Measurements from ENCODE around the gene LRRC2. TPM values are rescaled to one million over a fixed set of nuclear protein-coding genes. Genes with fewer than 3 reads are reported as not detected.

LRRC2 gene
- total RNA-seq, 1 donor from 2014 or later, result 110 TPM

GRCh38 chr3:46490338-46491084 is 75.6 kb downstream of the LRRC2 start:
- ATAC-seq (peak; percentile 74), DNase-seq (ENCODE audit: missing footprints) (no peak)
- intact Hi-C loops (cut with DNase I), result loop anchor here (2.0 kb wide), 1 partner anchor 74 kb away; no protein-coding TSS in a partner anchor

DNA sequence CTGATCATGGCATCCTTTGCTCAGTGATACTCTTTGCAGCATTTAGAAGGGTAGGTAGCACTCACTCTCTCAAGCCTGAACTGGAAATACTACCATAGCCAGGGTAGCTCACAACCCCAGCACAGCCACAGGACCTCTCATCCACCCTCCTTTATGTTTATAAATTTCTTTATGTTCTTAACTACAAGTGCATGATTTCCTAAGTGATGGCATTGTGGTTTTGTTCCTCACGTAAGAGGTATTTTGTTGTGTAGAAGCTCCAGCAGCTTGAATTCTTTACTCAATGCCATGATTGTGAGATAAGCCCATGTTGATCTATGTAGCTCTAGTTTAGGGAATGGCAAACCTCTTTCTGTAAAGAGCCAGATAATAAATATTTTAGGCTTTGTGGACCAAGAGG is 76.2 kb downstream of the LRRC2 start:
- intact Hi-C loops (cut with DNase I), result loop anchor here (2.0 to 5.0 kb wide), 3 partner anchors 67 to 139 kb away; no protein-coding TSS in a partner anchor
- ATAC-seq (no peak), DNase-seq (ENCODE audit: missing footprints) (no peak)

DNA sequence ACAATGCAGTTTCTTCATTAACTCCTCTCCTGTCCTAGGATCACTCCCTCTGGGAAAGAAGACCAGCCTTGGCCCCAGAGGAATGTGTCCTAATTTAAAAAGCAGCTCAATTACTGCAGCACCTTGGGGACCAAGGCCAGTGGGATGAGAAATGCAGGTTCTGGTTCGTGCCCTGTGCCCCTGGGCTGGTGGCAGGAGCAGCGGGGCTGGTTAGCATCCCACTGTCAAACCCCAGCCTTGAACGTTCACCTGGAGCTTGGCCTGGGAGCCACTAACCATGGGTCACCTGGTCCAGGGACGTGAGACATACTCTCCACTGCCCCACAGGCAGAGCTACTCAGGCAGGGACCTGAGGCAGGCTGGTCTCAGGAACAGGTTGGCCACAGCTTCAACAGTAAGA is 76.7 kb downstream of the LRRC2 start:
- no peak for ATAC-seq
- DNase-seq (ENCODE audit: missing footprints), result no peak
- intact Hi-C loops (cut with DNase I), result loop anchor here (2.0 to 5.0 kb wide), 2 partner anchors 68 to 139 kb away; no protein-coding TSS in a partner anchor

DNA sequence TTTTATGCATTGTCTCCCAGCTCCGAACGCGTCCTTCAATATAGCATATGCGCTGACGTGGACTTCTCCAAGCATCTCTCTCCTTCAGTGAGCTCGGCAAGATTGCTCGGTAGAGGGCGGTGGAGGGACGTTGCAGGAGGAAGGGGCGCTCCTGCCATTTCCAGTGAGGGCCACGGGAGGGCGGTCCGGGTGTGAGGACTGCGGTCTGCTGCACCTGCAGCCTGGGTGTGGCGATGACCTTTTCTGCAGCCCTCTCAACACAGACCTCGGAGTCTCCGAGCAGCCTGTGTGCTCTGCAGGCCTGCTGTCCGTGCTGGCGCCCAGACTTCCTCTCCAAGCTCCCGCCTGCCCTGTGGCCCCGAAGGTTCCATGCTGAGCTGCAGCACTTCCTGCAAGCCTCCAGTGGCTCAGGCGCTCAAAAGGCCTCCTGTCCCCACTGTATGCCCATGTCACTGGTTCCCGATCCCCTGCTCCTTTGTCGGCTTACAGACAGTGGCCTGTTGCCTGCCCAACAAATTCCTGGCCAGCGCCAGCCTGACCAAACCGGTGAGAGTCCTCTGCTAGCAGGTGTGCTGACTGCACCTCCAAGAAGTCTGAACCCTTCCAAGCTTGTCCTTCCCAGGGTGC is 77.3 kb downstream of the LRRC2 start:
- ATAC-seq, result peak; percentile 91
- intact Hi-C loops (cut with DNase I), result loop anchor here (2.0 to 5.0 kb wide), 2 partner anchors 68 to 140 kb away; no protein-coding TSS in a partner anchor
- DNase-seq (ENCODE audit: missing footprints), result peak; percentile 94

- ATAC-seq, result no peak
- intact Hi-C loops (cut with DNase I), result loop anchor here (5.0 kb wide), 1 partner anchor 72 kb away; no protein-coding TSS in a partner anchor
- DNase-seq (ENCODE audit: missing footprints), result no peak
Observed at GRCh38 chr3:46485779-46486175, 80.3 kb downstream of the LRRC2 start.

GRCh38 chr3:46484911-46485778 is 81.0 kb downstream of the LRRC2 start:
- intact Hi-C loops (cut with DNase I), result loop anchor here (5.0 kb wide), 1 partner anchor 72 kb away; no protein-coding TSS in a partner anchor
- ATAC-seq (no peak), DNase-seq (ENCODE audit: missing footprints) (no peak)

- DNase-seq (ENCODE audit: missing footprints) (no peak), ATAC-seq (no peak)
- intact Hi-C loops (cut with DNase I), result no loop called here
Observed at GRCh38 chr3:46484388-46484787, 81.7 kb downstream of the LRRC2 start.

- ATAC-seq (no peak), DNase-seq (ENCODE audit: missing footprints) (no peak)
- intact Hi-C loops (cut with DNase I), result no loop called here
Observed at GRCh38 chr3:46483825-46484224, 82.3 kb downstream of the LRRC2 start.

DNA sequence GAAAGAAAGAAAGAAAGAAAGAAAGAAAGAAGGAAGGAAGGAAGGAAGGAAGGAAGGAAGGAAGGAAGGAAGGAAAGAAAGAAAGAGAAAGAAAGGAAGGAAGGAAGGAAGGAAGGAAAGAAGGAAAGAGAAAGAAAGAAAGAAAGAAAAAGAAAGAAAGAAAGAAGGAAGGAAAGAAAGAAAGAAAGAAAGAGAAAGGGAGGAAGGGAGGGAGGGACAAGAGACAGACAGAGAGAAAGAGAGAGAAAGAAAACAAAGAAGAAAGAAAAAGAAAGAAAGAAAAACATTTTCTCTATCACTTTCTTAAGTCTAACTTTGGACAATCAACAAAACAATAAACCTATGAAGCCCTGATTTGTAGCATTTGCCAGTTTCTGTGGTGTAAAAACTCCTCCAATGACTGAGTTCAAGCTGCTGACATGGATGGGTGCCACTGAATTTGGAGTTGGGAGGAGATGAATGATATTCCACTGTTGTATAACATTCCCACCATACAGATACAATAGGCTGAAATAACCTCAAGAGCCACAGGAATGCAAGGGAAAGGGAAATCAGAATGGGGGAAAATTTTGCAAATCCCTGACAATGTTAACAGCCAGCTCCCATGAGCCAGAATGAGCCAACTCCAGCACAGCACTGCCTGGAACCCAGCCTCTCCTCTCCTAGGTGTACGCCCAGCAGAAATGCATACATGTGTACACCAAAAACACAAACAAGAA is 83.3 kb downstream of the LRRC2 start:
- intact Hi-C loops (cut with DNase I), result no loop called here
- ATAC-seq (no peak), DNase-seq (ENCODE audit: missing footprints) (no peak)

DNA sequence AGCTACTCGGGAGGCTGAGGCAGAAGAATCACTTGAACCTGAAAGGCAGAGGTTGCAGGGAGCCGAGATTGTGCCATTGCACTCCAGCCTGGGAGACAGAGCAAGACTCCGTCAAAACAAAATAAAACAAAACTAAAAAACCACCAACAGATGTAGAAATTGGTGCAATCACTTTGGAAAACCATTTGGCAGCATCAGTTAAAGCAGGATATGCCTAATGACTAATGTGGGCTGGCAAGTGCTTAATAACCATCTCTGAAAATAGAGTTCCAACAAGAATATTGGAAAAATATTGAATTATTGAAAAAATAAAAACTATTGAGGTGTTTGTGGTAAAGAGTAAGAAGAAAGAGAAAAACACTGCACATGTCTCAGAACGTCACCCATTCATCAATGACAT is 84.5 kb downstream of the LRRC2 start:
- ATAC-seq, result no peak
- no peak for DNase-seq (ENCODE audit: missing footprints)
- intact Hi-C loops (cut with DNase I), result no loop called here

- intact Hi-C loops (cut with DNase I), result no loop called here
- DNase-seq (ENCODE audit: missing footprints) (no peak), ATAC-seq (no peak)
Observed at GRCh38 chr3:46480491-46481195, 85.5 kb downstream of the LRRC2 start.

- no peak for ATAC-seq
- DNase-seq (ENCODE audit: missing footprints), result no peak
- intact Hi-C loops (cut with DNase I), result no loop called here
Observed at GRCh38 chr3:46479696-46480095, 86.4 kb downstream of the LRRC2 start.

GRCh38 chr3:46479021-46479420 is 87.1 kb downstream of the LRRC2 start:
- DNase-seq (ENCODE audit: missing footprints) (no peak), ATAC-seq (no peak)
- intact Hi-C loops (cut with DNase I), result no loop called here

DNA sequence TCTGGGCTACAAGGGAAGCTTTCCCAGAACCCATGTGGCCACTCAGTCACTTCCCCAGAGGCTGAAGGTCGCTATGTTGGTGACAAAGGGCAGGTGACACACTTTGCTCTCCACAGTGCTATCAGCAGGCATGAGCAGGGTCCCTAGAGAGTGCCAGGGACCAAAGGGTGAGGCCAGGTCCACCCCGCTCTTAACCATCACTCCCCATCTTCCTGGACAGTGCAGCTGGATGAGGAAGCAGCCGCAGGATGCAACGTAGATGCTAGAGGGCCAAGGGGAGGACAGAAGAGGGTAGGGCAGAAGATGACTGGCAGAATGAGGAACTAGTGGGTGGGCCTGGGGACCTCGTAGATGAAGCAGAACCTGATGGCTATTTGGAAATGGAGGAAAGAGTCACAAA is 87.8 kb downstream of the LRRC2 start:
- ATAC-seq (no peak), DNase-seq (ENCODE audit: missing footprints) (no peak)
- intact Hi-C loops (cut with DNase I), result no loop called here

DNA sequence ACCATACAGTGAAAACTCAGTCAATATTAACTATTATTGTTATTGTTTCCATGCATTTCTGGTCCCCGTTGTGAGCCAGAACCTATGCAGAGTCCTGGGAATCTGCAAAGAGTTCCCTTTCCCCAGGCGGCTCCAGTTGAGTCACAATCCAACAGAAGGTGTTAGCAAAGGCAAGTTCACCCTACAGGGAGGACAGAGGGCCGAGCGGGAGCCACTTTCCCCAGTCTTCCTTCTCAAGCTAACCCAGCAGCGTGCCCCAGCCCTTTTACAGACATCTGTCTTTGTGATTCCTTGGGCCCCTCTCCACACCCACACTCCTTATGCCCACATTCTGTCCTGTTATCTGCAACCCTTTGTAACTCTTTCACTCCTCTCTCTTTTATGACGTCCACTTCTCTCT is 88.3 kb downstream of the LRRC2 start:
- intact Hi-C loops (cut with DNase I), result no loop called here
- no peak for DNase-seq (ENCODE audit: missing footprints)
- no peak for ATAC-seq

DNA sequence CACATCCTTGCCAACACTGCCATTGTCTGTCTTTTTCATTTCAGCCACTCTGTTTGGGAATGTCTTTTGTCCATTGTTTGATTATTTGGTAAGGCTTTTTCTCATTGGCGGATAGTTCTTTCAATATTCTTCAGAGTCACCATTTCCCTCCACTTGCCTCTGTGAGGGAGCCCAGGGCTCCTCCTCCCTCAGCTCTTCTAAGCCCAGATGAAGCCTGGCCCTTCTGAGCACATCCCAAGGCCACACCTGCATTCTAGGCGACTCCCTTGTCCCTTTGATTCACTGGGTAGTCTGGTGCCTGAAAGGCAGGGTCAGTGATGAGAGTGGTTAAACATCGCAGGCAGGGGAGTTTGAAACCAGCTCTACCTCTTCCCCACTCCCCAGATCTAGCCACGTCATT is 89.0 kb downstream of the LRRC2 start:
- intact Hi-C loops (cut with DNase I), result no loop called here
- ATAC-seq (no peak), DNase-seq (ENCODE audit: missing footprints) (no peak)

DNA sequence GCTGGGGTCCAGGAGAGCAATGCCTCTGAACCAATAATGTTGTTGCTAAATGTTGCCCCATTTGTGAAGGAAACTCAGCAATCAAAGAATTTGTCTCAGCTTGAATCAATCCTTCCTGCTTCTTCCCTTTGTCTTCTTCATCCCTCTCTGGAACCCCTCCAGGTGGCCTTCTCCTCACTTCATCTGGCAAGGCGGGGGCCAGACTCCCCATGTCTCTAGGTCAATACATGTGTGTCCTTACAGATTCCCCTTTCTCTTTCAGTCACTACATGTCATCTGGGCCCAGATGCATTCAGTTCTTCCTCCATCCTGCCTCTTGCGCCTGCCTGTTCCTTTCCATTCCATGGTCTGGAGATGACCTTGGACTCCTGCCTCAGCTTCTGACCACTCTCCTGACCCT is 93.4 kb downstream of the LRRC2 start:
- ATAC-seq (no peak), DNase-seq (ENCODE audit: missing footprints) (no peak)
- intact Hi-C loops (cut with DNase I), result no loop called here

- intact Hi-C loops (cut with DNase I), result no loop called here
- peak; percentile 65 for DNase-seq (ENCODE audit: missing footprints)
Observed at GRCh38 chr3:46471371-46471914, 94.7 kb downstream of the LRRC2 start.

More at GRCh38 chr3:46471371-46471914, 94.7 kb downstream of the LRRC2 start:
- no peak for ATAC-seq

All from Right ventricle myocardium inferior (tissue), 1 donor.